ENCODE data around the gene AGPAT3. TPM values are rescaled to one million over a fixed set of nuclear protein-coding genes. Genes with fewer than 3 reads are reported as not detected.

Gene AGPAT3
- total RNA-seq, 1 donor from 2014 or later, result 63.2 TPM

DNA sequence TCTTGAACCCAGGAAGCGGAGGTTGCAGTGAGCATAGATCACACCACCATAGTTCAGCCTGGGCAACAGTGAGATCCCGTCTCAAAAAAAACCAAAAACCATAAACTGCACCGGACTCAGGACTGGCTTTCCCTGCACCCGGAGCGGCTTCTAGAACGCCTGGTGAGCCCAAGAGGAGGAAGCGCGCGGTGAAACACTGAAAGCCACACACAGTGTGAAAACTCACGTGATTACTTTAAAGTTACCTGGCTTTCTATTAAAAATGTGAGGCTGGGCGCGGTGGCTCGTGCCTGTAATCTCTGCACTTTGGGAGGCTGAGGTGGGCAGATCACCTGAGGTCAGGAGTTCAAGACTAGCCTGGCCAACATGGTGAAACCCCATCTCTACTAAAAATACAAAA, 140.0 kb downstream of the AGPAT3 start:
- Mint-ChIP-seq H3K4me3 (ENCODE audit: unreplicated experiment) (no peak overlapping the region), H3K27me3 (ENCODE audit: unreplicated experiment) (no peaks in the 10 kb centered on the region), H3K36me3 (ENCODE audit: unreplicated experiment) (no peaks in the 10 kb centered on the region), H3K9me3 (ENCODE audit: unreplicated experiment) (no peaks in the 10 kb centered on the region), H3K27ac (ENCODE audit: unreplicated experiment) (peak overlapping the region; percentile 94), H3K4me1 (ENCODE audit: unreplicated experiment) (peaks cover 32% of the 10 kb centered on the region)
- DNase-seq (ENCODE audit: extremely low spot score, unreplicated experiment), result no peak
- TF ChIP-seq, protein P1, sequence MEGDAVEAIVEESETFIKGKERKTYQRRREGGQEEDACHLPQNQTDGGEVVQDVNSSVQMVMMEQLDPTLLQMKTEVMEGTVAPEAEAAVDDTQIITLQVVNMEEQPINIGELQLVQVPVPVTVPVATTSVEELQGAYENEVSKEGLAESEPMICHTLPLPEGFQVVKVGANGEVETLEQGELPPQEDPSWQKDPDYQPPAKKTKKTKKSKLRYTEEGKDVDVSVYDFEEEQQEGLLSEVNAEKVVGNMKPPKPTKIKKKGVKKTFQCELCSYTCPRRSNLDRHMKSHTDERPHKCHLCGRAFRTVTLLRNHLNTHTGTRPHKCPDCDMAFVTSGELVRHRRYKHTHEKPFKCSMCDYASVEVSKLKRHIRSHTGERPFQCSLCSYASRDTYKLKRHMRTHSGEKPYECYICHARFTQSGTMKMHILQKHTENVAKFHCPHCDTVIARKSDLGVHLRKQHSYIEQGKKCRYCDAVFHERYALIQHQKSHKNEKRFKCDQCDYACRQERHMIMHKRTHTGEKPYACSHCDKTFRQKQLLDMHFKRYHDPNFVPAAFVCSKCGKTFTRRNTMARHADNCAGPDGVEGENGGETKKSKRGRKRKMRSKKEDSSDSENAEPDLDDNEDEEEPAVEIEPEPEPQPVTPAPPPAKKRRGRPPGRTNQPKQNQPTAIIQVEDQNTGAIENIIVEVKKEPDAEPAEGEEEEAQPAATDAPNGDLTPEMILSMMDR (IDR thresholded peaks at IDR 0.05), result no peak

DNA sequence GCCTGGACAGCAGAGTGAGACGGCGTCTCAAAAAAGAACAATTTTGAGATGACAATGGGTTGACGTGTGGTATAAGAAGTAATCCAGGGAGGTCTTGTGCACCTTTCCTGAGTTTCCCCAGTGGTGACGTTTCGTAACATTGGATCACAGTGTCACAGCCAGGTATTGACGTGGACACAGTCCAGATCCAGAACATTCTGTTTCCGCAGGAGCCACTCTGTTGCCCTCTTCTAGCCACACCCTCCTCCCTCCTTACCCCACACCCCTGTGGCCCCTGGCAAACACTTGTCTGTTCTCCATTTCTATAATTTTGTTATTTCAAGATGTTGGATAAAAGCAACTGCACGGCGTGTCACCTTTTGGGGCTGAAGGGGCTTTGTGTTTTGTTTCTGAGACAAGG, 140.6 kb downstream of the AGPAT3 start:
- peaks cover 37% of the 10 kb centered on the region for H3K4me1 Mint-ChIP-seq (ENCODE audit: unreplicated experiment)

DNA sequence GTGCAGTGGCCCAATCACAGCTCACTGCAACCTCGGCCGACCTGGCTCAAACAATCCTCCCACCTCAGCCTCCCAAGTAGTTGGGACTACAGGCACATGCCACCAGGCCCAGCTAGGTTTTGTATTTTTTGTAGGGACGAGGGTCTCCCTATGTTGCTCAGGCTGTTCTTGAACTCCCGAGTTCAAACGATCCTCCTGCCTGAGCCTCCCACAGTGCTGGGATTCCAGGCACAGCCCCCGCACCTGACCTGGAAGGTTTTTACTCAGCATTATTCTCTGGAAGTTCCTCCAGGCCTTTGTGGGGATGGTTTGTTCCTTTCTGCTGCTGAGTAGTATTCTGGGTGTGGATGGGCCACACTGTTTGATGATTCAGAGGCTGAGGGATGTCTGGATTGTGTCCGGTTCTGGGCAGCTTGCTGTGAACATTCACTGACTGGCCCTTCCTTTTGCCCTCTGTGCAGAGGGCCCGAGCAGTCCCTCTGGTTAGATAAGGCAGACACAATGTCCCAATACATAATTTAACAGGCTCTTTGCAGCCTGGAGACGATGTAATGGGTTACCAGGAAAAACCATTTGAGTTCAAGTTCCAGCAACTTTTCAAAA, 141.1 kb downstream of the AGPAT3 start:
- no peak for DNase-seq (ENCODE audit: extremely low spot score, unreplicated experiment)
- Mint-ChIP-seq H3K36me3 (ENCODE audit: unreplicated experiment) (no peaks in the 10 kb centered on the region), H3K9me3 (ENCODE audit: unreplicated experiment) (no peaks in the 10 kb centered on the region), H3K27me3 (ENCODE audit: unreplicated experiment) (no peaks in the 10 kb centered on the region), H3K27ac (ENCODE audit: unreplicated experiment) (peak overlapping the region; percentile 94), H3K4me3 (ENCODE audit: unreplicated experiment) (peak overlapping the region; percentile 32), H3K4me1 (ENCODE audit: unreplicated experiment) (peaks cover 42% of the 10 kb centered on the region)
- TF ChIP-seq, protein P1 (IDR thresholded peaks at IDR 0.05), result no peak

More for the DNA sequence above, 140.6 kb downstream of the AGPAT3 start:
- Mint-ChIP-seq H3K27me3 (ENCODE audit: unreplicated experiment) (no peaks in the 10 kb centered on the region), H3K4me3 (ENCODE audit: unreplicated experiment) (no peak overlapping the region), H3K27ac (ENCODE audit: unreplicated experiment) (peak overlapping the region; percentile 94), H3K36me3 (ENCODE audit: unreplicated experiment) (no peaks in the 10 kb centered on the region), H3K9me3 (ENCODE audit: unreplicated experiment) (no peaks in the 10 kb centered on the region)
- TF ChIP-seq, protein P1 (IDR thresholded peaks at IDR 0.05), result no peak
- no peak for DNase-seq (ENCODE audit: extremely low spot score, unreplicated experiment)

GRCh38 chr21:44006656-44007055, 141.6 kb downstream of the AGPAT3 start:
- no peaks in the 10 kb centered on the region for H3K36me3 Mint-ChIP-seq (ENCODE audit: unreplicated experiment)
- H3K4me1 Mint-ChIP-seq (ENCODE audit: unreplicated experiment), result peaks cover 47% of the 10 kb centered on the region
- H3K9me3 Mint-ChIP-seq (ENCODE audit: unreplicated experiment), result no peaks in the 10 kb centered on the region
- DNase-seq (ENCODE audit: extremely low spot score, unreplicated experiment), result no peak
- TF ChIP-seq, protein P1 (IDR thresholded peaks at IDR 0.05), result no peak
- no peaks in the 10 kb centered on the region for H3K27me3 Mint-ChIP-seq (ENCODE audit: unreplicated experiment)
- peak overlapping the region; percentile 32 for H3K4me3 Mint-ChIP-seq (ENCODE audit: unreplicated experiment)
- peak overlapping the region; percentile 94 for H3K27ac Mint-ChIP-seq (ENCODE audit: unreplicated experiment)

- no peak for DNase-seq (ENCODE audit: extremely low spot score, unreplicated experiment)
- no peaks in the 10 kb centered on the region for H3K36me3 Mint-ChIP-seq (ENCODE audit: unreplicated experiment)
- no peaks in the 10 kb centered on the region for H3K27me3 Mint-ChIP-seq (ENCODE audit: unreplicated experiment)
- H3K4me1 Mint-ChIP-seq (ENCODE audit: unreplicated experiment), result peaks cover 70% of the 10 kb centered on the region
- peak overlapping the region; percentile 95 for H3K27ac Mint-ChIP-seq (ENCODE audit: unreplicated experiment)
- TF ChIP-seq, protein P1 (IDR thresholded peaks at IDR 0.05), result no peak
- no peaks in the 10 kb centered on the region for H3K9me3 Mint-ChIP-seq (ENCODE audit: unreplicated experiment)
- H3K4me3 Mint-ChIP-seq (ENCODE audit: unreplicated experiment), result peak overlapping the region; percentile 34
Observed at GRCh38 chr21:44010429-44010828, 145.4 kb downstream of the AGPAT3 start.

All from osteocyte (in vitro differentiated cells).